ENCODE measurements around the gene NDRG4. TPM values are rescaled to one million over a fixed set of nuclear protein-coding genes. Genes with fewer than 3 reads are reported as not detected.

NDRG4 gene
- total RNA-seq, 4 donors from 2014 or later, result 9.5 to 47.0 (median 21.3) TPM

- DNase-seq (ENCODE audit: low spot score) (no peak), ATAC-seq (ENCODE audit: low FRiP score) (no peak)
- no peak for TF ChIP-seq CTCF (IDR thresholded peaks at IDR 0.05)
Observed at GRCh38 chr16:58532414-58532813, 32.5 kb downstream of the NDRG4 start.

DNA sequence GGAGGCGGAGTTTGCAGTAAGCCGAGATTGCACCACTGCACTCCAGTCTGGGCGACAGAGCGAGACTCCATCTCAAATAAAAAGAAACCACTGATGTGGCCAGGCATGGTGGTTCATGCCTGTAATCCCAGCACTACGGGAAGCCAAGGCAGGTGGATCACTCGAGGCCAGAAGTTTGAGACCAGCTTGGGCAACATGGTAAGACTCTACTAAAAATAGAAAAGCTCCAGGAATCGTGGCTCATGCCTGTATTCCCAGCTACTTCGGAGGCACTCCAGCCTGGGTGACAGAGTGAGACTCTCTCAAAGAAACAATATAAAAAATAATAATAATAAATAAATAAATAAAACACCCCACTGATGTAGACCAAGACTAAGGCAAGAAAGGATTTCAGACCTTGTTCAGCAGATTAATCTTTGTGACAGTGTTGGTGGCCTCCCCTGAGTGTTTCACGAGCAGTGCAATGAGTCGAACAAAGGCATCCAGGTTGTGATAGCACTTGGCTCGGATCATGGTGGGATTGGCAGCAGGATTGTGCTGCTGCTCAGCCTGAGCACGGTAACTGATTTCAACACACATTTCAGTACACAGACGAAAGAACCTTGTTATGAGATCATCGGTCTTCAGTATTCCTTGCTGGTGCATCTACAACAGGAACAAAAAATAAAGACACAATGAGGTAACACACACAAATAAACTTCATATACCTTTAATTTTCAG, 34.0 kb downstream of the NDRG4 start:
- no peak for ATAC-seq (ENCODE audit: low FRiP score)
- no peak for DNase-seq (ENCODE audit: low spot score)
- no peak for TF ChIP-seq CTCF (IDR thresholded peaks at IDR 0.05)

DNA sequence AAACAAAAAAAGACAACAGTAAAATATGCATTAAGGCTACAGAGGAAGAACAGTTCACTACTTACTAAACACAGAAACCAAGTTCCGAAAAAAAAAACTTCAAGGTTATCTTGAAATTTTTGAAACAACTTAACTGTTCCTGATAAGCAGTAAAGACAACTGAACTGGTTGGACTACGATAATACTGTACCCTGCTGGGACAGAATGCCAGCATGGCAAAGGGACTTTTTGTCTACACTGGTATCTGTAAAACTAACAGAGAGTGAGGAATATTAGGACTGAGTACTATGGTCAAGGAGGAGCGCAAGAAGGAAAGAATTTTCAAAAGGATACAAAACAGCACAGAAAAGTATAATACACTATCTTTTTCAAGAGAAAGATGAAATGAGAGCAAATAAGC, 35.2 kb downstream of the NDRG4 start:
- no peak for ATAC-seq (ENCODE audit: low FRiP score)
- no peak for TF ChIP-seq CTCF (IDR thresholded peaks at IDR 0.05)
- DNase-seq (ENCODE audit: low spot score), result no peak

GRCh38 chr16:58536278-58536677, 36.3 kb downstream of the NDRG4 start:
- no peak for ATAC-seq (ENCODE audit: low FRiP score)
- TF ChIP-seq CTCF (IDR thresholded peaks at IDR 0.05), result no peak
- DNase-seq (ENCODE audit: low spot score), result no peak

- ATAC-seq (ENCODE audit: low FRiP score), result no peak
Observed at GRCh38 chr16:58537124-58537906, 37.4 kb downstream of the NDRG4 start.

DNA sequence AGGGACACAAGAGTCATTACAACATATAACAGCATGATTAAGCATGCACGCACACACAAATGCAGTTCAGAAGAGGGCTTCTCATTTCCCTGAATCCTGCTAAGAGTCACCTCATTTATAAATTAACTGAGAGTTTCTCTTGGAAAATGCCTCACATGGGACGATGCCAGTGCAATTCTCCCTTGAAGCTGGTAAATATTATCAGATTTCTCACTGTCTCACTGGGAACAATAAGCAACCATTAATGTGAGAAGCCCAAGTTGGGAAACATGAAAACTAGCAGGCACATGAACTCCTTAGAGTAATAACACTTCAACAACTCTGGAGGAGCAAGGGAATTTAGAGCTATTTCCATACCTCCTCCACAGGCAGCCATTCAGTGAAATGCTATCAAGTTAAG, 41.8 kb downstream of the NDRG4 start:
- no peak for DNase-seq (ENCODE audit: low spot score)
- no peak for ATAC-seq (ENCODE audit: low FRiP score)
- TF ChIP-seq CTCF (IDR thresholded peaks at IDR 0.05), result no peak

More at GRCh38 chr16:58537124-58537906, 37.4 kb downstream of the NDRG4 start:
- no peak for TF ChIP-seq CTCF (IDR thresholded peaks at IDR 0.05)
- no peak for DNase-seq (ENCODE audit: low spot score)

Measured in omental fat pad (tissue), 4 donors.